ENCODE results near the gene MYO1B.

The MYO1B gene

GRCh38 chr2:191327484-191327883 lies 82.3 kb downstream of the MYO1B start:
- in situ Hi-C loops (cut with MboI; ENCODE audit: low sequenced_read_pairs, unreplicated experiment): no loop called here
- no peak for DNase-seq (ENCODE audit: low spot score)
- no peak for TF ChIP-seq CTCF (IDR thresholded peaks at IDR 0.05; ENCODE audit: borderline replicate concordance, control extremely low read depth, extremely low read depth, insufficient read depth, missing control alignments)

DNA sequence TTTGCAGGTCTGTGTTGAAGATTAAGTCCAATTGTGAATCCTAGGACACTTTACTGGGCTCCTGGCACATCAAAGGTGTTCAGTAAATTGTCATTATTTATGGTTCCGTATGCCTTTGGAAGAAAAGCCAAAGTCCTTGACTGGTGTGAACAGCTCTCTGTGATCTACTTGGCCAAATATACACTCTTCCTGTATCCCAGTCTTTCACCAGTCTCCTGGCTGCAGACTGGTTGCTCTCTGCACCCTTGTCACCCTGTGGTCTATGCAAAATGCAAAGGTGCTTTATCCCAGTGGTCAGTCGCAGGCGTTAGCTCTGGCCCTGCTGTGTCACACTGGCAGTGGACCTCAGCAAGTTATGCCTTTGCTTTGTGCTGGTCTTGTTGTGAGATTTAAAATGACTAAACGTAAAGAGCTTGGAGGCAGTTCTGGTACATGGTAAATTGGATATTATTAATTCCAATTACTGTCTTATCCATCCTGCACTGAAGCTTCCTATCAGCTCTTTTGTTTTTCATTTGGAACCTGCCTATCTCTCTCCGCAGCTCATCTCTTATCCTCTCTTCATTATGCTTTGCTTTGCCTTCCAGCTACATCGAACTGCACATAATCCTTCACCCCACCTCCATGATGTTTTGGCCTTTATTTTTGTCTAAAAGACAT lies 83.1 kb downstream of the MYO1B start:
- TF ChIP-seq CTCF (IDR thresholded peaks at IDR 0.05; ENCODE audit: borderline replicate concordance, control extremely low read depth, extremely low read depth, insufficient read depth, missing control alignments): no peak
- no peak for DNase-seq (ENCODE audit: low spot score)
- in situ Hi-C loops (cut with MboI; ENCODE audit: low sequenced_read_pairs, unreplicated experiment): no loop called here

- TF ChIP-seq CTCF (IDR thresholded peaks at IDR 0.05; ENCODE audit: borderline replicate concordance, control extremely low read depth, extremely low read depth, insufficient read depth, missing control alignments): no peak
- DNase-seq (ENCODE audit: low spot score): no peak
- in situ Hi-C loops (cut with MboI; ENCODE audit: low sequenced_read_pairs, unreplicated experiment): no loop called here
These were observed 84.6 kb downstream of the MYO1B start for GRCh38 chr2:191329841-191330240.

DNA sequence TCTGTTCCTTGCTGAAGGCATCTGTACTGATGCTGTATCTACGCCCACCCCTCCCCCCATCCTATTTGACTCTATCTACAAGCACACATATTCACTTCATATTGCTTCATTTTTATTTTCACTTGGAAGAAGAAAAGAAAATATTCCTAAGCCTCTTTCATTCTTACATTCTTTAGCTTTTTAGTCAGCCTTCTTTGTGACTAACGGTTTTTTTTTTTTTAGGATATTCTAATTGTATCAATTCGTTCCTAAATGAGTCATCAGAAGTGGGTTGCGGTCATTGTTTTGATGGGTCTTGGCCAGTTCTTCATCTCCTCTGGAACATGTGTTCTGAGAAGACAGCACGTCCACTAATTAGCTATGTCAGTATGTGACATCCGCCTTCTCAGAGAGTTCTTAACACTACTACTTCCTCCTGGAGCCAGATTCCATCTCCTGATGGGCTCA lies 88.7 kb downstream of the MYO1B start:
- in situ Hi-C loops (cut with MboI; ENCODE audit: low sequenced_read_pairs, unreplicated experiment): no loop called here
- DNase-seq (ENCODE audit: low spot score): no peak
- TF ChIP-seq CTCF (IDR thresholded peaks at IDR 0.05; ENCODE audit: borderline replicate concordance, control extremely low read depth, extremely low read depth, insufficient read depth, missing control alignments): no peak

DNA sequence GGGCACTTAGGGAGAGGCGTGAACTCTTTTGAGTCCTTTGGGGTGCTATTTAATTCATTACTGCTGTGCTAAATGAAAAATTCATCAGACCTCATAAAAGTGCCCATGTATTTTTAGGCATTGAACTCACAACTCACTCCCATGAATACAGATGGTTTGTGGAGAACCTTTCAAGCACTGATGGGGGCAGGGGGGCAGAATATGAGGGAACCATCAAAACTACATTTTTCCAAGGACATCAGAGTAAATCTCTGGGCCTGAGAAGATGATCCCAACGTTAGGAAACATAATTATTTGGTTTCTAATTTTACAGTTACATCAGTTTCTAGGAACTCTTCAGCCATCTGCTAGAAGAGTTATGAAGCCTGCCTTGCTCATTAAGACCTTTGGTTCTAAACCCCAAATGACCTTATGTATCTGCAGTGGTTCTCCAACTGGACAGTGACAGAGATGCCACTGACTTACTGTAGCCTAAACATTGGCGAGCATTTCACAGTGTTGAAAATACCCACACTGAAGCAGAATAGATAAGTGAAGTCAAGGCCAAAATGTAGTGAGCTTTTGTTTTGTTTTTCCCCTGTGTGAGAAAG lies 90.8 kb downstream of the MYO1B start:
- no peak for TF ChIP-seq CTCF (IDR thresholded peaks at IDR 0.05; ENCODE audit: borderline replicate concordance, control extremely low read depth, extremely low read depth, insufficient read depth, missing control alignments)
- DNase-seq (ENCODE audit: low spot score): no peak
- in situ Hi-C loops (cut with MboI; ENCODE audit: low sequenced_read_pairs, unreplicated experiment): no loop called here

DNA sequence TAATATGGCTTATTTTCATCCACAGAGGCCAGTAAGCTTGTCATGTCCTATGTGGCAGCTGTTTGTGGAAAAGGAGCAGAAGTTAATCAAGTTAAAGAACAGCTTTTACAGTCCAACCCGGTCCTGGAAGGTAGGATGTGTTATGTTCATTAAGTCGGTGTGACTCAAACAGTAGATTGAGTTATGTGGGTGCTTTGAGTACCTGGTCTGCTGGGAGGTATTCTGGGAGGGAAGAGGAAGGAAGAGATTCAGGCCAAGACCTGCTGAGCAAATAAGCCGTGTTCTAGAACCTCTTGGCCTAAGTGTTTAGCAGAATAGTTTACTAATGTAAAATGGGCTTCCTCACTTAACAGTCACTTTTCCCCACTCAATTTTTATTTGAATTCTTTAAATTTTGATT lies 96.2 kb downstream of the MYO1B start:
- no peak for TF ChIP-seq CTCF (IDR thresholded peaks at IDR 0.05; ENCODE audit: borderline replicate concordance, control extremely low read depth, extremely low read depth, insufficient read depth, missing control alignments)
- in situ Hi-C loops (cut with MboI; ENCODE audit: low sequenced_read_pairs, unreplicated experiment): no loop called here
- no peak for DNase-seq (ENCODE audit: low spot score)
